Parathyroid adenoma (tissue), 2 donors: Measurements from ENCODE around the gene SSMEM1.
"Not testable (repeated sequence)": the region's sequence is repeated elsewhere in the genome, so short reads cannot be mapped to it uniquely, and the experiment has no call there.

Experiments used
- H2AFZ ChIP-seq: fragments of 300-600 bp; sonication (generic); one replicate; pipeline ENCODE4 v1.7.0; 2017; ENCODE audit warnings: antibody characterized with exemption, mild to moderate bottlenecking
- H3K27ac ChIP-seq: fragments of 300-600 bp; sonication (generic); one replicate; pipeline ENCODE4 v1.7.0; 2017
- H3K27me3 ChIP-seq: fragments of 300-600 bp; sonication (generic); one replicate; pipeline ENCODE4 v1.7.0; 2017; ENCODE audit warnings: low read length; ENCODE audit not compliant: control insufficient read depth, insufficient read depth
- H3K36me3 ChIP-seq: fragments of 300-600 bp; sonication (generic); one replicate; pipeline ENCODE4 v1.7.0; 2017; ENCODE audit warnings: low read length; ENCODE audit not compliant: control insufficient read depth, insufficient read depth
- H3K4me1 ChIP-seq: fragments of 300-600 bp; sonication (generic); one replicate; pipeline ENCODE4 v1.7.0; 2017; ENCODE audit warnings: control low read depth
- H3K4me2 ChIP-seq: fragments of 300-600 bp; sonication (generic); one replicate; pipeline ENCODE4 v1.7.0; 2017; ENCODE audit warnings: low read length
- H3K4me3 ChIP-seq: fragments of 300-600 bp; sonication (generic); one replicate; pipeline ENCODE4 v1.7.0; 2017; ENCODE audit warnings: low read depth, low read length
- H3K79me2 ChIP-seq: fragments of 300-600 bp; sonication (generic); one replicate; pipeline ENCODE4 v1.7.0; 2017; ENCODE audit warnings: control low read depth
- H3K9ac ChIP-seq: fragments of 300-600 bp; sonication (generic); one replicate; pipeline ENCODE4 v1.7.0; 2017; ENCODE audit warnings: mild to moderate bottlenecking
- H3K9me3 ChIP-seq: fragments of 300-600 bp; sonication (generic); one replicate; pipeline ENCODE4 v1.7.0; 2017; ENCODE audit warnings: low read length; ENCODE audit not compliant: control insufficient read depth
- CTCF ChIP-seq: fragments of 300-600 bp; sonication (generic); IDR thresholded peaks from one replicate; pipeline ENCODE4 v1.7.0; 2017; ENCODE audit warnings: antibody characterized with exemption, mild to moderate bottlenecking
- donor health status: primary hyperparathyroidism.

The SSMEM1 gene

GRCh38 chr7:130218806-130219620 lies 11.4 kb downstream of the SSMEM1 start:
- Histone ChIP-seq H3K4me1 (no peaks in the 10 kb centered on the region), H3K9ac (no peak overlapping the region), H3K27me3 (no peaks in the 10 kb centered on the region), H3K4me3 (no peak overlapping the region), H3K4me2 (no peak overlapping the region), H3K36me3 (no peaks in the 10 kb centered on the region), H3K27ac (no peak overlapping the region), H3K79me2 (no peaks in the 10 kb centered on the region), H2AFZ (no peak overlapping the region), H3K9me3 (no peaks in the 10 kb centered on the region)
- no peak for TF ChIP-seq CTCF

- no peaks in the 10 kb centered on the region for H3K36me3 ChIP-seq
- H3K9ac ChIP-seq, result no peak overlapping the region
- no peak overlapping the region for H3K27ac ChIP-seq
- no peak for TF ChIP-seq CTCF
- no peak overlapping the region for H3K4me3 ChIP-seq
- H3K9me3 ChIP-seq, result no peaks in the 10 kb centered on the region
- H3K4me1 ChIP-seq, result no peaks in the 10 kb centered on the region
- no peaks in the 10 kb centered on the region for H3K27me3 ChIP-seq
- H2AFZ ChIP-seq, result no peak overlapping the region
- H3K4me2 ChIP-seq, result no peak overlapping the region
- no peaks in the 10 kb centered on the region for H3K79me2 ChIP-seq
Observed at GRCh38 chr7:130219871-130220270, 12.2 kb downstream of the SSMEM1 start.

- H3K79me2 ChIP-seq, result no peaks in the 10 kb centered on the region
- no peak for TF ChIP-seq CTCF
- H3K27ac ChIP-seq, result no peak overlapping the region
- no peaks in the 10 kb centered on the region for H3K4me1 ChIP-seq
- no peak overlapping the region for H2AFZ ChIP-seq
- no peak overlapping the region for H3K9ac ChIP-seq
- no peak overlapping the region for H3K4me2 ChIP-seq
- no peaks in the 10 kb centered on the region for H3K36me3 ChIP-seq
- no peak overlapping the region for H3K4me3 ChIP-seq
- no peaks in the 10 kb centered on the region for H3K9me3 ChIP-seq
- no peaks in the 10 kb centered on the region for H3K27me3 ChIP-seq
Observed at GRCh38 chr7:130221746-130222145, 14.1 kb downstream of the SSMEM1 start.

- H3K27me3 ChIP-seq, result no peaks in the 10 kb centered on the region
- H3K4me3 ChIP-seq, result no peak overlapping the region
- H2AFZ ChIP-seq, result peak overlapping the region; percentile 57
- no peaks in the 10 kb centered on the region for H3K79me2 ChIP-seq
- H3K36me3 ChIP-seq, result no peaks in the 10 kb centered on the region
- no peaks in the 10 kb centered on the region for H3K4me1 ChIP-seq
- no peak for TF ChIP-seq CTCF
- no peak overlapping the region for H3K4me2 ChIP-seq
- H3K9me3 ChIP-seq, result no peaks in the 10 kb centered on the region
- H3K9ac ChIP-seq, result no peak overlapping the region
- H3K27ac ChIP-seq, result peak overlapping the region; percentile 77
Observed at GRCh38 chr7:130223646-130224045, 16.0 kb downstream of the SSMEM1 start.

GRCh38 chr7:130224210-130224609 lies 16.6 kb downstream of the SSMEM1 start:
- Histone ChIP-seq H3K4me2 (no peak overlapping the region), H3K36me3 (no peaks in the 10 kb centered on the region), H3K9me3 (no peaks in the 10 kb centered on the region), H2AFZ (peak overlapping the region; percentile 11), H3K27me3 (no peaks in the 10 kb centered on the region), H3K9ac (no peak overlapping the region), H3K27ac (peak overlapping the region; percentile 77), H3K79me2 (no peaks in the 10 kb centered on the region), H3K4me1 (no peaks in the 10 kb centered on the region), H3K4me3 (no peak overlapping the region)
- TF ChIP-seq CTCF, result no peak

GRCh38 chr7:130224923-130225322 lies 17.3 kb downstream of the SSMEM1 start:
- not testable (repeated sequence) for H3K9ac ChIP-seq, H3K4me1 ChIP-seq, H3K4me2 ChIP-seq, H3K36me3 ChIP-seq, H3K4me3 ChIP-seq, H3K27me3 ChIP-seq, H3K79me2 ChIP-seq, H3K9me3 ChIP-seq
- H3K27ac ChIP-seq, result peak overlapping the region; percentile 77
- peak overlapping the region; percentile 55 for H2AFZ ChIP-seq
